Activated CD8-positive, alpha-beta memory T cell treated with anti-CD3 and anti-CD28 coated beads, Interleukin-2, amount 10 ng/mL, durations not matched to agents 7 days and 5 days (primary cell): ENCODE measurements around the gene CADPS2. TPM values are rescaled to one million over a fixed set of nuclear protein-coding genes. Genes with fewer than 3 reads are reported as not detected.

Experiments
- ATAC-seq: fragments of 150-1000 bp; cut with Tn5 transposase; one replicate; pipeline ENCODE4 v1.10.0; 2021; ENCODE audit warnings: moderate library complexity
- CTCF ChIA-PET: fragments of 350-600 bp; sonication (Branson Sonifier 250); formaldehyde crosslinking; loops from one replicate; lab custom pipeline; 2021; ENCODE audit warnings: antibody characterized with exemption; lab: Charles Lee
- DNase-seq: peaks from one replicate; pipeline ENCODE4 v3.0.0-alpha.2; 2020
- H3K27ac Mint-ChIP-seq: one replicate; pipeline ENCODE4 v1.8.0; 2021; ENCODE audit warnings: mild to moderate bottlenecking, mixed read lengths
- H3K27me3 Mint-ChIP-seq: one replicate; pipeline ENCODE4 v1.8.0; 2021; ENCODE audit warnings: mixed read lengths
- H3K36me3 Mint-ChIP-seq: one replicate; pipeline ENCODE4 v1.8.0; 2021; ENCODE audit warnings: mild to moderate bottlenecking, mixed read lengths
- H3K4me1 Mint-ChIP-seq: one replicate; pipeline ENCODE4 v1.8.0; 2021; ENCODE audit warnings: mixed read lengths
- H3K4me3 Mint-ChIP-seq: one replicate; pipeline ENCODE4 v1.8.0; 2021; ENCODE audit warnings: mild to moderate bottlenecking, moderate library complexity, mixed read lengths
- H3K9me3 Mint-ChIP-seq: one replicate; pipeline ENCODE4 v1.8.0; 2022; ENCODE audit warnings: low read depth, mixed read lengths
- total RNA-seq, 2 experiments: library from RNA; stranded (reverse); gene quantifications; one replicate each; pipeline ENCODE4 v1.2.3, GENCODE V29; 2021

Gene CADPS2
- total RNA-seq, 2 experiments from 2014 or later = not detected

DNA sequence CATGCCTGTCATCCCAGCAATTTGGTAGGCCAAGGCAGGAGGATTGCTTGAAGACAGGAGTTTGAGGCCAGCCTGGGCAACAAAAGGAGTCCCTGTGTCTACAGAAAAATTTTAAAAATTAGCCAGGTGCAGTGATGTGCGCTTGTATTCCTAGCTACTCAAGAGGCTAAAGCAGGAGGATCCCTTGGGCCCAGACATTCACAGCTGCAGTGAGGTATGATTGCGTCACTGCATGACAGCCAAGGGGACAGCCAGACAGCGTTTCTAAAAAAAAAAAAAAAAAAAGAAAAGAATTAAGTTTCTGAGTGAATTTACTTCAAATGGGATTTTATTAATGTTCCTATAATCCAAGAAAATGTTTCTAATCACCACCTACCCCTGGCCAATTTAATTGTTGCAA, 96.1 kb downstream of the CADPS2 start:
- DNase-seq (no peak), ATAC-seq (no peak)
- Mint-ChIP-seq H3K9me3 (peaks cover 1% of the 10 kb centered on the region), H3K4me1 (no peaks in the 10 kb centered on the region), H3K4me3 (no peak overlapping the region), H3K27ac (no peak overlapping the region), H3K36me3 (no peaks in the 10 kb centered on the region), H3K27me3 (no peaks in the 10 kb centered on the region)
- CTCF ChIA-PET = no interaction called here

DNA sequence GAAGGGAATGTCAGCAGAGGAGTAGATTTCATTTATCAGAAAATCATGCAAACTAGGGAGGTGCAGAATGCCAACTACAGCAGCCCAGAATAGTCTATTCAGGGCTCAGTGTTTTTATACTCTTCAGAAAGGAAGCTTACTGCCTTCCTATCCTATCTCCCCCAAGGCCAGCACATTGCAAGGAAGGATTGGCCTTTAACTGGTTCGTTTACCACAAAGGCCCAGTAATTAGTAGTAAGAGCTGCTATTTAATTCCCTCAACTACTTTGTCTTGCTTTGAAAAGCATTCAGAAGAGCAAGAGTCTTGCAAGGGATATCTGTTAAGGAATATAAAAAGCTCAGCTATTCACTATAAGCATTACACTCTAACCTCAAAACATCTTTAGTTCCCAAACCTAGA, 97.1 kb downstream of the CADPS2 start:
- no peak for DNase-seq
- H3K36me3 Mint-ChIP-seq = no peaks in the 10 kb centered on the region
- no peak overlapping the region for H3K27ac Mint-ChIP-seq
- H3K27me3 Mint-ChIP-seq = no peaks in the 10 kb centered on the region
- no peak for ATAC-seq
- no peaks in the 10 kb centered on the region for H3K4me1 Mint-ChIP-seq
- CTCF ChIA-PET = no interaction called here
- H3K4me3 Mint-ChIP-seq = no peak overlapping the region
- H3K9me3 Mint-ChIP-seq = peaks cover 8% of the 10 kb centered on the region

DNA sequence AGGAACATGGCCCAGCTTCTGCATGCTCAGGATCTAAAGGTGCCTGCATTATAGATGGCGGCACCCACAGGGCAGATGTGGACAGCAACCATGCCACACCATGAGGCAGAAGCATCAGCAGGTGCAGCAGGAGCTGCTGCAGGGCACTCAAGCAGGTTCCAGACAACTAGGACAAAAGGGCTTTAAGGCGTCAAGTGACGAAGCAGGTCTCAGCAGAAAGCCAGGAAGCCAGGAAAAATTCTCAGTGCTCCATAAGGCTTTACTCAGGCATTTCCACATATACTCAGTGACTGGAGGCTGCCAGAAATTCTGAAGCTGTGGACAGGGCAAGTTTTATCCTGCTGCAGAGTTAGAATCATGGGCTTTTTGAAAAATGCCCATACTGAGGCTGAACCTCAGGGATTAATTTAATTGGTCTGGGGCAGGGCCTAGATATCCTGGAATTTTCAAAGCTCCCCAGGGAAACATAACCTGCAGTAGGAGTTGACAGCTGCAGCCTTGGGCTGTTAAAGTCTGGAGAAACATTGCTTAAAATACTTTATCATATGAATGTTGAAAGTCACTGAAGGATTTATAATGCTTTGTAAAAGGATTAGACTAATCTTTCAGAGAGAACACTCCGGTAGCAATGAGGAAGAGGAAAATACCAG, 115.4 kb downstream of the CADPS2 start:
- no peak overlapping the region for H3K27ac Mint-ChIP-seq
- H3K27me3 Mint-ChIP-seq = no peaks in the 10 kb centered on the region
- CTCF ChIA-PET = no interaction called here
- ATAC-seq (no peak), DNase-seq (no peak)
- H3K4me1 Mint-ChIP-seq = no peaks in the 10 kb centered on the region
- no peak overlapping the region for H3K4me3 Mint-ChIP-seq
- peaks cover 2% of the 10 kb centered on the region for H3K9me3 Mint-ChIP-seq
- H3K36me3 Mint-ChIP-seq = no peaks in the 10 kb centered on the region

DNA sequence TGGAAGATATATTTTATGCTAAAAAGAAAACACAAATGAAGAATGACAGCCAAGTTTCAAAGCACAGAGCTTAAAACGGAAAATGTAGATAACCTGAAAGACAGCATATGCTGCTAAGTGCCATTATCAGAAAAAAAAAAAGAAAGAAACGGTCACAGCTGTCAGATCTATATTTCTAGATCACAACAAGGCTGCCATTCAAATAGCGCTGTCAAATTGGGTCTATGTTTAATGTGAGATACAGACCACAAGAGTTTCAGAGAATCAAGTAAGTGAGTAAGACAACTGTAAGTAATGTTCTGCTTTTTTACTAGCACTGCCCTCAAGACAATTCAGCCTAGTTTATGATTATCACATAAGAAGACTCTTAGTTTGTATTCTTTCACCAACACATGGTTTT, 117.4 kb downstream of the CADPS2 start:
- Mint-ChIP-seq H3K4me3 (no peak overlapping the region), H3K9me3 (peaks cover 2% of the 10 kb centered on the region), H3K27me3 (no peaks in the 10 kb centered on the region), H3K4me1 (no peaks in the 10 kb centered on the region), H3K36me3 (no peaks in the 10 kb centered on the region), H3K27ac (no peak overlapping the region)
- DNase-seq (no peak), ATAC-seq (no peak)
- CTCF ChIA-PET = no interaction called here

DNA sequence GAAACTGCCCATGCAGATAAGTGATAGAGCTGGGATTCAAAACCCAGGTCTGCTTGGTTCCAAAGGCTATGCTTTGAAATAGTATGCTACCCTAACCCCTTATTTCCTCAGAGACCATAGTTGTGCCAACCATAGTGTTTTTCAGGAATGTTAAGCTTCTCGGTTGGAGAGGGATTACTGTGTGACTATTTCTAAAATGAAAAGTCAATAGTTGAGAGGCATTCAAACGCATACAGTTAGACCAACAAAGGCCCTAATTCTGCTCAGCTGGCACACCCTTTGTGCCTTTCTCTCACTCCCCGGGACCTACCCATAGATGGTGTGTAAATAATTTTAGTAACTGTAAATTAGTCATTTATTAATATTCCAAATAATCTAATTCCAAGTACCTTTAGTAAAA, 118.9 kb downstream of the CADPS2 start:
- Mint-ChIP-seq H3K4me1 (no peaks in the 10 kb centered on the region), H3K27ac (no peak overlapping the region), H3K4me3 (no peak overlapping the region), H3K36me3 (no peaks in the 10 kb centered on the region), H3K27me3 (no peaks in the 10 kb centered on the region), H3K9me3 (peaks cover 4% of the 10 kb centered on the region)
- no peak for ATAC-seq
- CTCF ChIA-PET = no interaction called here
- DNase-seq = no peak

DNA sequence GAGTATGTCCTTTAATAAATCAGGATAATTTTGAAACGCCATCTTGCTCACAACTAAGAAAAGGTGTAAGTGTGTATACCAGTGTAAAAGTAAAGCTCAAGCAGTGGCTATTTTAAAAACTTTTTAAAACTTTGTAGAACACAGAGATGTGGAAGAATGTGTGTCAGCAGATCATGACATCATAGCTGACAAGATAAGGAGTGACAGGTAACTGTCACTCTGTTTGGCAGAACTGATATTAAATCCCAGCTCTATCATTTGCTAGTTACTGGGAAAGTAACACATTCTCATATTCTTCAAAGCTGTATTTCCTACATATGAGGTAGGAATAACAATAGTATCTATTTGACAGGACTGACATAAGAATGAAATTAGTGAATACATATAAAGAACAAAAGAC, 119.7 kb downstream of the CADPS2 start:
- no peaks in the 10 kb centered on the region for H3K4me1 Mint-ChIP-seq
- H3K4me3 Mint-ChIP-seq = no peak overlapping the region
- no peak overlapping the region for H3K27ac Mint-ChIP-seq
- no peak for DNase-seq
- CTCF ChIA-PET = no interaction called here
- H3K36me3 Mint-ChIP-seq = no peaks in the 10 kb centered on the region
- no peaks in the 10 kb centered on the region for H3K27me3 Mint-ChIP-seq
- peaks cover 2% of the 10 kb centered on the region for H3K9me3 Mint-ChIP-seq
- ATAC-seq = no peak

DNA sequence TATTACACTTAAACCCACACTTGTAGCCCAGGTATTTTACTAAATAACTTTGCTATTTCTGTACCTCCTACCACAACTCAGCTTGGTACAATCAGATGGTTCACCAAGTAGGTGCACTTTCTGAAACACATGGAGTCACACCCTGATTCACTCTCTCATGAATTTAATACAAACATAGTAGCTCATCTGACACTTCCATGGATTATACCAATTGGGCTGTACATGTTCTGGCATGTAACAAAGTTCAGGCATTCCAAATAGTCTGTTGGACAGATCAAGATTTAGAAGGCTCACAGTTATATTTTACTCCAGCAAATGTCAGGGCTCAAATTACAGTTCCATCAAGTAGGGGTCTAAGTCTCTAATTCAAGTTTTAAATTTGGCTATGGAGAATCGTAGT, 121.4 kb downstream of the CADPS2 start:
- Mint-ChIP-seq H3K36me3 (no peaks in the 10 kb centered on the region), H3K4me3 (no peak overlapping the region), H3K4me1 (no peaks in the 10 kb centered on the region), H3K27ac (no peak overlapping the region), H3K9me3 (peaks cover 2% of the 10 kb centered on the region), H3K27me3 (no peaks in the 10 kb centered on the region)
- no peak for ATAC-seq
- CTCF ChIA-PET = no interaction called here
- no peak for DNase-seq

DNA sequence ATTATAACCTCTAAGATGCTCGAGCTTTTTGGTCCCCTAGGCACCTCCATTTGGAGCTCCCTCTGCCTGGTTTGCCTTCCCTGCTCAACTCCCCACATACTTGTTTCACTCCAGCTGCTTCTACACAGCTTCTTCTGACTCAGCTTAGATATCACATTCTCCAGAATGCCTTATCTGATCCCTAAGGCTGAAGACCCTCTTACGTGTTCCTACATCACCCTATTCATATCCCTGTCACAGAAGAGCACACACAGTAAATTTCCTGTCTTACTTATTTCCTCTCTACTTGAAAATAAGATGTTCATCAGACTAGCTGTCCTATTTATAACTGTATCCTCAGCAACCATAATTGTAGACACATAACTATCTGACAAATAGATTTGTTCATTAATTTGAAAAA, 122.2 kb downstream of the CADPS2 start:
- no peaks in the 10 kb centered on the region for H3K4me1 Mint-ChIP-seq
- H3K27ac Mint-ChIP-seq = no peak overlapping the region
- ATAC-seq (no peak), DNase-seq (no peak)
- H3K9me3 Mint-ChIP-seq = peaks cover 2% of the 10 kb centered on the region
- no peaks in the 10 kb centered on the region for H3K27me3 Mint-ChIP-seq
- no peak overlapping the region for H3K4me3 Mint-ChIP-seq
- no peaks in the 10 kb centered on the region for H3K36me3 Mint-ChIP-seq
- CTCF ChIA-PET = no interaction called here

DNA sequence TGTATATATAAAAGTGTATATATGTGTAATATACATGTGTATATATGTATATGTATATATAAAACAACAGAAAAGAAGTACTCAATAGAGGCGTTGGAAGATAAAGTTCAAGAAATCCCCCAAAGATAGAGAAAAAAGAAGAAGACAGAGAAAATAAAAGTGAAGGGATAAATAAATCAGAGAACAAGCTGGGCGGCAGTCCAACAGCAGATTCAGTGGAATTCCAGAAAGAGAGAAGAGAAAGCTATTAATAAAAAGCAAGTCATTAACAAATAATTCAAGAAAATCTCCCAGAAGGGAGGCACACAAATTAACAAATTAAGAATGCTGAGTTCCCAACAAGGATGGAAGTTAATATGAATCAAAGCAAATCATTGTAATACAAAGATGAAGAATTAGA, 124.2 kb downstream of the CADPS2 start:
- Mint-ChIP-seq H3K4me3 (no peak overlapping the region), H3K27ac (no peak overlapping the region), H3K36me3 (no peaks in the 10 kb centered on the region), H3K27me3 (no peaks in the 10 kb centered on the region), H3K9me3 (peaks cover 2% of the 10 kb centered on the region), H3K4me1 (no peaks in the 10 kb centered on the region)
- DNase-seq (no peak), ATAC-seq (no peak)
- CTCF ChIA-PET = no interaction called here

DNA sequence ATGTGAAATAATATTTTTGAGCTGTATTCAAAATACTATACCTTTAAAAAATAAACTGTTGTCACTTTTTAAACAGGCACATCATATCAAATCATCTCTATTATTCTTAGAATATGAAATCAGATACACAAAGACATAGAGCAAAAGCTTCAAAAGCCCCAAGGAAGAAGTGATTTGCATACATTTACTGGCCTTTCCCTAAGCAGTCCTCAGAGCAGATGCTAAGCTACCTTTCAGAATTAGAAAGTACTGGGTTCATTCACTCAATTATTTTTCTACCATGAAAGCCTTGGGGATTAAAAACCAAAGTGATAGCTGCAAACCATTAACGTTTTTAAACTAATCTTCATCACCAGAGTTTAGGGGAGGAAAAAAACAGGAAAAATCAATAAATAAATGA, 127.8 kb downstream of the CADPS2 start:
- H3K4me3 Mint-ChIP-seq = no peak overlapping the region
- H3K9me3 Mint-ChIP-seq = peaks cover 2% of the 10 kb centered on the region
- H3K27ac Mint-ChIP-seq = no peak overlapping the region
- no peaks in the 10 kb centered on the region for H3K27me3 Mint-ChIP-seq
- CTCF ChIA-PET = no interaction called here
- DNase-seq = no peak
- no peak for ATAC-seq
- H3K4me1 Mint-ChIP-seq = no peaks in the 10 kb centered on the region
- H3K36me3 Mint-ChIP-seq = no peaks in the 10 kb centered on the region

DNA sequence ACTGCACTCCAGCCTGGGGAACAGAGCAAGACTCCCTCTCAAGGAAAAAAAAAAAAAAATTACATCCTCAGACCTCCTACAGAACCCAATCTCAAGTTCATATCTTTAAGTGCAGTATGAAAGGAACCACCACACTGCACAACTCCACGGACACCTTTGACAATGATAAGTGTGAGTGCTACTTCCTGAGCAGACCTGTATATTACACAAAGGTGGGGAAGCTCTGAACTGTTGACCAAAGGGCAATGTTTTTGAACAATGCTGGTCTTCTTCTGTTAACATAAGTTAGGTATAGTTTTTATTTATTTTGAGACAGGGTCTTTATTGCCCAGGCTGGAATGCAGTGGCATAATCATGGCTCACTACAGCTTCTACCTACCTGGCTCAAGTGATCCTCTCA, 129.4 kb downstream of the CADPS2 start:
- CTCF ChIA-PET = no interaction called here

DNA sequence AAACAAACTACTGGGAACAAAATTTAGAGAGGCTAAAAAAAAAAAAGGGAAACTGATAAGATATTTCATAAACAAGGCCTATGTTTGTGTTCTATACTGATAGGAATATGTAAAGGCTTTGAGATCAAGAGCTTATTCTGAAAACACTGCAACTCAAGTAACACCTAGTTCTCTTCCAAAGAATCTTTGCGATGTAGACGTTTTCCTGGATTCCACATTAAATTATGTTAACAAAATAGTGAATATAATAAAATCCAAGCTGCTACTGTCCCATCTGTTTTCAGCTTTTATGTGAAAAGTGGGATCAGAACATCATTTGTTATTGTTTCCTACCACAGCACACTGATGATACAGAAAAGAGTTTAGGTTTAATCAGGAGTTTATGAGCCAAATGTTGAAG, 130.6 kb downstream of the CADPS2 start:
- Mint-ChIP-seq H3K27ac (no peak overlapping the region), H3K9me3 (no peaks in the 10 kb centered on the region), H3K4me1 (no peaks in the 10 kb centered on the region), H3K36me3 (no peaks in the 10 kb centered on the region), H3K27me3 (no peaks in the 10 kb centered on the region), H3K4me3 (no peak overlapping the region)
- CTCF ChIA-PET = no interaction called here
- DNase-seq (no peak), ATAC-seq (no peak)

More for the DNA sequence above, 129.4 kb downstream of the CADPS2 start:
- ATAC-seq (no peak), DNase-seq (no peak)
- Mint-ChIP-seq H3K36me3 (no peaks in the 10 kb centered on the region), H3K4me1 (no peaks in the 10 kb centered on the region), H3K9me3 (no peaks in the 10 kb centered on the region), H3K27me3 (no peaks in the 10 kb centered on the region), H3K27ac (no peak overlapping the region), H3K4me3 (no peak overlapping the region)

DNA sequence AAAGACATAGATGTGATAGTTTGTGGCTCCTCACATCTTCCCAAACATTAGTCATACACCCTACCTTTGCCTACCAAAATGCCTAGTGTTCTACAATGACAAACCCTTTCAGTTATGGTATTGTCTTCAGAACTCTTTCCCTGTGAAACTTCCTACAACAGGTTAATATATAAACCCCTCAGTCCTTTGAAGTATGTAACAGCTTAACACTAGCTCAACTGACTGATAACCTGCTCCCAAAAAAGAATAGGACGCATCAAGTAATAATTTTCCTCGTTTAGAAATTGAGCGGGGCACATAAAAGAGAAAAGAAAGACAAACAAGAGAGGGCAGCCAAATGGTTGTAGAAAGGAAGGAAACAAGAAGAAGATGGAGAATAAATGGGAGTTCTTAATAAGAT, 133.7 kb downstream of the CADPS2 start:
- Mint-ChIP-seq H3K36me3 (no peaks in the 10 kb centered on the region), H3K9me3 (no peaks in the 10 kb centered on the region), H3K27ac (no peak overlapping the region), H3K4me1 (no peaks in the 10 kb centered on the region), H3K4me3 (no peak overlapping the region), H3K27me3 (no peaks in the 10 kb centered on the region)
- ATAC-seq (no peak), DNase-seq (no peak)
- CTCF ChIA-PET = no interaction called here

DNA sequence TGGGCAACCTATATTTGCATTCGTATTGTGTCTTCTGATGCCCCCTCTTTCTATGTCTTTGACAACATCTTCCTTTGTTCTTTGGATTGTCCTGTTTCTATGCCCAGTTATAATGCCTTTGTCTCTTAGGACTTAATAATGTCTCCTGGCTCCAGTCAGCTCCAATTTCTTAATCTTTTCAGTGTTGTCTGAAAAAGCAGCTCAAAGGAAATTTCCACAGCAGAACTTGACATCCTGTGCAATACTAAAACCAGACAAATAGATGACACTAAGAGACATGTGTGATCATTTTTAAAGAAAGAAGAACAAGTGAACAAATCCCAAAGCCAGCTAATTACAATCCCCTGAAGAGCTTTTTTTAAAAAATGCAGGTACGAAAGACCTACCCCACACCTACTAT, 135.9 kb downstream of the CADPS2 start:
- no peak overlapping the region for H3K4me3 Mint-ChIP-seq
- no peak for ATAC-seq
- no peaks in the 10 kb centered on the region for H3K36me3 Mint-ChIP-seq
- DNase-seq = no peak
- CTCF ChIA-PET = interaction anchor here (0.7 to 0.9 kb wide), 2 partner anchors 240 to 392 kb away, joined by 3 read pairs; no protein-coding TSS in a partner anchor
- H3K27ac Mint-ChIP-seq = no peak overlapping the region
- H3K9me3 Mint-ChIP-seq = no peaks in the 10 kb centered on the region
- H3K4me1 Mint-ChIP-seq = no peaks in the 10 kb centered on the region
- H3K27me3 Mint-ChIP-seq = no peaks in the 10 kb centered on the region

DNA sequence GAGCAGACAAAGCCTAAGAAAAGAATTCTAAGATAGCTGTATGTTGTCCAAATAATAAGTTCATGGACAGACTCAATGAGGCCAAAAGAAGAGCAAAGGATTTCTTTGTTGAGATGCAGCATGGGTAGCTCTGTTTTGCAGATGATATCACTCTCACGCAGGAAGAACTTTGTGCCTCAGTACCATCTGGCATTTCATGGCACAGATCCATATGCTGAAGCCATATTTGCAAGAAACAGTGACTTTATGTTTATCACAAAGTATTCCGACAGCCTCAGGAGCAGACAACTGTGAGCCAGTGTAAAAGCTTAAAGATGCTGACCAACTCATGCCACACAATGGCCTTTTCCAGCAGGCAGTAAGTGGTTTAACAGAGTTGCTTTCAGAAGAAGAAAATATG, 138.1 kb downstream of the CADPS2 start:
- Mint-ChIP-seq H3K9me3 (peaks cover 2% of the 10 kb centered on the region), H3K36me3 (no peaks in the 10 kb centered on the region), H3K27ac (no peak overlapping the region), H3K4me3 (no peak overlapping the region), H3K4me1 (no peaks in the 10 kb centered on the region), H3K27me3 (no peaks in the 10 kb centered on the region)
- ATAC-seq (no peak), DNase-seq (no peak)
- CTCF ChIA-PET = no interaction called here
